ENCODE measurements around the gene YBEY.

Gene YBEY

DNA sequence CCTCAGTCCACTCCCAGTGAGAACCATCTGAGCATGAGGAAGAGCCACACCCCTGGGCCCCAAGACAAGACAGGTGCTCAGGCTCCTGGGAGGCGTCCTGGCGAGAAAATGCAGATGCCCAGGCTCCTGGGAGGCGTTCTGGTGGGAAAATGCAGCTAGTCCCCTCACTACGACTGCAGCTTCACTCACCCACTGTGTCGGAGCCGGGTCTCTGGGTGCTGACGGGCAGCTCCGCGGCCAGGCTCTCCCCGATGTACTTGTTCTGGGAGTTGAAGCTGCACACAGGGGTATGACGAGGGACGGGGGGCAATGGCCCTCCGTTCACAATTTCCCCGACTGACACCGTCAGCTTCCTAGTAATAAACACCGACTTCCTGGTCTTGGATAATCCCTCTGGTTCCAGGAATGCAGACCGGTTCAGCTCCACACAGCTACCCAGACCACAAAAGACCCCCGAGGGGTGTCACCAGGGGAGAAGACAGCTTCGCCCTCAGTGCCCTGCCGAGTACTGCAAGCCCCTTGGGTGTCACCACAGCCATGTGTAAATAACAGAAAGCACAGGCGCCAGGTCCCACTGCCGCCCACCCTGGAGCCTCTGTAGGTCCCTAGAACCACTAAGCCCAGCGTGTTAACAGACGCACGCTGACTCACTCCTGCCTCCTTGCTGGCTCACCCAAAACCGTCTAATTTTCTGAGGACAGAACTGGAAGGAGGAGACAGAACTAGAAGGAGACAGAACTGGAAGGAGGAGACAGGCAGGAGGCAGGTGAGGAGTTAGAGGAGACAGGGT is 20.2 kb upstream of the YBEY start:
- no peak for DNase-seq

DNA sequence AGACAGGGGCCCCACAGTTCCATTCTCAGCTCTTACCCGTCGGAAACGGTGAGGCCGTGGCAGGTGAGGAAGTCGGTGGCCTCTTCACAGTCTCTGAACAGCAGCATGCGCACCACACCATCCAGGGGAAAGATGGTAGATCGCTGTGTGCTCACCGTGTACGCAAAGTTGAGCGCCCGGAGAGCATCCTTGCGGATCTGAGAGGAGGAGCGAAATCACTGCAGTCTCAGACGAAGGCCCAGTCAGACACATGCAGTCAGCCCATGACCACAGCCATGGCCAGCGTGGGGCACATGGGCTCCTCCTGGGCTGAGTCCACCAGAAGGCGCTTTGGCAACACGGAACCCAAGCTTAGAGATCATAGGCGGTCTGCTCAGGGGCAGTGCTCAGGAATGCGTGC is 19.2 kb upstream of the YBEY start:
- no peak for DNase-seq

DNA sequence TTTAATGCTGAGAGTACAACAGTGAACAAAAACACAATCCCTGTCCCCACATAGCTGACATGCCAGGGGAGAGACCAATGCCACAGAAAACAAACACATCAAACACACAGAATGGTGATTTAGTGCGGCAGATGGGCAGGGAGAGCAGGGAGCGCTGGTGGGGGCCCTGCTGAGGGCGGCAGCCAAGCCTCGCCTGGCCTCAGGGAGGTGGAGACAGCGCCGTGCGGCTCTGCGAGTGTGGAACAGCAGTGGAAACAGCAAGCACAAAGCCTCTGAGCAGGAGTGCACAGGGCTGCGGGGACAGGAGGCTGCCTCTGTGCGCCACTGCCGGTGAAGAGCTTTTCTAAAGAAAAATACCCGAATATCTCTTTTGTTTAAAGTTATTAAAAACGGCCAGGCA is 17.8 kb upstream of the YBEY start:
- no peak for DNase-seq

DNA sequence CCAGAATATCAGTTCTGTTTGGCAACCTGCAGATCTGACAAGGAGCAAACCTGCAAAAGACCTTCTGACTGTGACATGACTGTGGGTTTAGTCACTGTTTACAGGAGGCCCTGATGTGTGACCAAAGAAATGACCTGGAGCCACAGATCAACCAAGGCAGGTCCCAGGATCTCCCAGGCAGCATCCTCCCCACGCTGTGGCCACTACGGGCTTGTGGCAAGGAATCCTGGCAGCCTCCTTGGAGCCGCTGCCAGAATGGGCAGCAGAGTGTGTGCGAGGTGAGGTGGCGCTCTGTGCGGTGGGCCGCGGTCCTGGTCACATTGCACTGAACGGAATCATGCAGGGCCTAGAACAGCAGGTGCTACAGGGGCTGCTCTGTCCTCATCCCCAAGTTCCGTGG is 16.7 kb upstream of the YBEY start:
- no peak for DNase-seq

DNA sequence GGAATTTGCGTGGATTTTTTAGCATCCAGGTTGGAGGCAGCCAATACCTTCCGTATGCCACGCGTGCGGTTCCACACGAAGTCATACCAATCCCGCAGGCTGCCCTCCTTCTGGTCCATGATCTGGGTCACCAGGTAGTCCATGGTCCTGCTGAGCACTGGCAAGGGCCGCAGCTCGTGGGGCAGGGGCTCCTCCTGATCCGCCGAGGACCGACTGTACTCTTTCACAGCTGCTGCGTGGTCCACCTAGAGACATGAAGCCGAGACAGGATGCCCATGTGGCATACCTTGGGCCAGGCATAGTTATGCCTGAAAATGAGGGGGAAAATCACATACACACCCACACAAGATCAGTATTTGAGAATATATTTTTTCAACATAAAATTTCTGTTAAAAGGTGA is 12.8 kb upstream of the YBEY start:
- no peak for DNase-seq

DNA sequence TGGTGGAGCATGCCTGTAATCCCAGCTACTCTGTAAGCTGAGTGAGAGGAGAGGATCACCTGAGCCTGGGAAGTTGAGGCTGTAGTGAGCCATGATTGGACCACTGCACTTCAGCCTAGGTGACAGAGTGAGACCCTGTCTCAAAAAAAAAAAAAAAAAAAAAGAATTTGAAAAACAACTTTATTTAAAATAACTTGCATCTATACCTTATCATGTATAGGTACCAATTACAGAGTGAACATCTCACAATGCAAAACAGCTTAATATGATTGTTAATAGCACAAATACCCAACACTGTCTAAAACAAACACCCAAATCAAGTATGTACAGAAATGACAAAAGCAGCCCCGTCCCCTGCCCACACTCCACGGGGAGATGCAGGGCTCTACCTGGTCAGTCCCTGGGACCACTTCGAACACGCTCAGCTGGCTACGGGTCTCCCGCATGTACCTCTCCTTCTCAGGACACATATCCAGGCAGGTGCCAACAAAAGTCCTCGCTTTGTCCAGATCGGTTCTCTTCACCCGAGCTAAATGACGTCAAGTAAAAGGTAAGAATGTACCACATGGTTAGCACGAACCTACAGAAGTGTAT is 11.2 kb upstream of the YBEY start:
- no peak for DNase-seq

DNA sequence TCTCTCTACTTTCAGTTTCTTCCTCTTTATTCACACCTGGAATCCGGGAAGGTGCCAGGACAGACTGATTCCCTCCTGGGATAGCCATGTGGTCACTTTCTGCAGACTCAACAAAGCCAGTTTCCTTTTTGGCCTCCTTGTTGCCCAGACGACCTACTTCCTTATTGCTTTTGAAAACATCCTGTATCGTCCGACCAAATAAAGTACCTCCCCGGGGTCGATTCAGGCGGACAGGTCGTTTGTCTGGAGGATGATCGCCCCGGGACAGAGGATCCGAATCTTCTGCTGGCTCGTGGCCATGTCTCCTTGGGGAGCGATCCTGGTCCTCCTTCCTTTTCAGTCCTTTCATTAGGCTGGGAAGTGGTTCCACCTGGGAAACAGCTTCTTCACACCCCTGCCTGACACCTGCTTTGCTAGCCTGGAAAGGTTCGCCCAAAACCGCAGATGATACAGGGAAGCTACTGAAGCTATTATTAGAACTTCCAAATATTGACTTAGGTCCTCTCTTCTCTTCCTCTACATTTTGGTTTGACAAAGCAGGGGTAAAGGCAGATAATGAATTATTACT is 2.0 kb upstream of the YBEY start:
- no peak for DNase-seq

DNA sequence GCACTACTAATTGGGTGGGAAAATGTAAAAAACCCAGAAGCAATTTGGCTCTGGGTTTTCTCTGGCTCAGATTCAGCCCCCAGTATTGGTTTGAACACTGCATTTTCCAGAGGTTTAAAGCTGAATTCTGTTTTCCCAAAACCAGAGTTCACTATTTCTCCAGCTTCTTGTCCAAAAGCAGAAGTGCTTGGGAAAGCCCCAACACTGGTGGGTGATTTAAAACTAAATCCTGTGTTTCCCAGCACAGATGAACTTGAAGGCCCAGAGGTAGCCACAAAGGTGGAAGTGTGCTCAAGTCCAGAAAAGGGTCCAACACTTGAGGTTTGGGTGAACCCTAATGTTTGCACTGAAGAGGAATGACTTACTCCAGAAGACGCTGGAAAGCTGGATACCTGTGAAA is 1.4 kb upstream of the YBEY start:
- no peak for DNase-seq

DNA sequence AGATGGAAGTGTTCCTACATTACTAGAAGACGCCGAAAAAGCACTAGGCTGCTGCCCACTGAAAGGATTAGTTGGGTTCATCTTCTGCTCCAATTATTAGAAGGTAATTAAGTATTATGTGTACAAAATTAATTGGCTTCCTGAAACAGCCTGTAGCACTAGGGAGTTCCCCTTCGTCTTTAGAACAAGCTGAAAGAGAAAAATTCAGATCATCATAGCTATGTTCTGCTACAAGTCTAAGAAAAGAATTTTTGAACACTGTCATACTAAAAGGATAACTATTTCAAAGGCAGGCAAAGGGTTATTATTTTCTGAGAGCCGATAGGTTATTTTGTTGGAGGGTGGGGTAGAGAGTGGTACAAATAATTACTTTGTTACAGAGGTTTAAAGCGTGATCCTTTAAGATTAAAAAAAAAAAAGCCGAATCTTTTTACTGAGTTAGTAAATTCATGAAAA is 908 bp upstream of the YBEY start, which contains the start of gene MCM3AP:
Gene MCM3AP (minus strand): TSS at position 406 of the 456 bp plus-strand sequence. CDS start 325 bp downstream, at position 81.
- no peak for DNase-seq

DNA sequence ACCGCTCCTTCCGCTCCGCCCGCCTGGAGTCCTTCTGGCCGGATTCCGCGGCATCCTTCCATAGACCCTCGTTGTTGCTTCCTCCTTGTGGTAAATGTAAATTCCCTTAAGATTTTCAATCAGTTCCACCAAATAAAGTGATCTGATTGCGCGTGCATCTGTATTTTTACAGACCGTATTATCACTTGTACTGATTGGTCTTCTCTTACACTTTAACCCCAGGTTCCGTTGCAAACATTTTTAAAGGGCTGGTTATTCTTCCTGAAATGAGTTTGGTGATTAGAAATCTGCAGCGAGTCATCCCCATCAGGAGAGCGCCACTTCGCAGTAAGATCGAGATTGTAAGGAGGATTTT is 483 bp downstream of the YBEY start:
- DNase-seq: no peak

DNA sequence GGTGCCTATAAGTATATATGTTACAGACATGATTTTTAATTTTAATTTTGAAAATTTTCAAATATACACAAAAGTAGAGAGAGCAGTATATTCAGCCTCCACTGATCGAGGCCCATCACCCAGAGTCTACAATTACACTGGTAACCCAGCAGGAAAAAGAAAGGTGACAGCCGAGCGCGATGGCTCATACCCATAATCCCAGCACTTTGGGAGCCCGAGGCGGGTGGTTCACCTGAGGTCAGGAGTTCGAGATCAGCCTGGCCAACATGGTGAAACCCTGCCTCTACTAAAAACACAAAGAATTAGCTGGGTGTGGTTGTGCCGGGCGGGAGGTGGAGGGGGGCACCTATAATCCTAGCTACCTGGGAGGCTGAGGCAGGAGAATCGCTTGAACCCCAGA is 1.4 kb downstream of the YBEY start:
- no peak for DNase-seq

DNA sequence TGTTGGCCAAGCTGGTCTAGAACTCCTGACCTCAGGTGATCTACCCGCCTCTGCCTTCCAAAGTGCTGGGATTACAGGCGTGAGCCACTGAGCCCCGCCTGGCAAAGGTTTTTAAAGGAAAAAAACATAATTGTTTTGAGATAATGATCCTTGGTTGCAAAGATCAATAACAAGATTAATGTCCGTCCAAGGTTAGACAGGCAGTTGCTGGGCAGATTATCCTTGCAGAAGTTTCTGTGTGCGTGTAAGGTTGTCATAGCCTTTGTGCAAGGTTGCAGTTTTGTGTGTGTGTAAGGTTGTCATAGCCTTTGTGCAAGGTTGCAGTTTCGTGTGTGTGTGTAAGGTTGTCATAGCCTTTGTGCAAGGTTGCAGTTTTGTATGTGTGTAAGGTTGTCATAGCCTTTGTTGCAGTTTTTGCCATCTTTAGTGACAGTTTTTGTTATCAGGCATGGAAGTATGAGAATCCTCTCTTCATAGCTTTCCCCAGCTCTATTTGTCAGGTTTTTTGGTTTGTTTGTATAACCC is 3.6 kb downstream of the YBEY start:
- DNase-seq: no peak

DNA sequence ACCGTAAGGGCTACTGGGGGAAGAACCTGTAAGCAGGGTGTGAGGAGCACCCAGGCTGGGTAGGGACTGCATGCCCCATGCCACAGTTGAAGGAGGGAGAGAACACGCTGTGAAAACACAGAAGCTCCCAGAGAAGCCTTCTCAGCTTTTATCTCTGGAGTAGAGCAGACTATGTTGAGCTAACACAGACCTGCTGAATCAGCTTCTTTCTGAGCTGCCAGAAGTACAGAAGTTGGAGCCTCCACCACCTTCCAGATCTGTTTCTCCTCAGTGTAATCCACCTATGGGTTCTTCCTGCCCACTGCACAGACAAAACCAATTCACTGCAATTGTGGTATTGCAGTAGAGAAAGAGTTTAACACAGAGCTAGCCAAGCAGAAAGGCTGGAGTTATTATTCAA is 5.4 kb downstream of the YBEY start:
- no peak for DNase-seq

DNA sequence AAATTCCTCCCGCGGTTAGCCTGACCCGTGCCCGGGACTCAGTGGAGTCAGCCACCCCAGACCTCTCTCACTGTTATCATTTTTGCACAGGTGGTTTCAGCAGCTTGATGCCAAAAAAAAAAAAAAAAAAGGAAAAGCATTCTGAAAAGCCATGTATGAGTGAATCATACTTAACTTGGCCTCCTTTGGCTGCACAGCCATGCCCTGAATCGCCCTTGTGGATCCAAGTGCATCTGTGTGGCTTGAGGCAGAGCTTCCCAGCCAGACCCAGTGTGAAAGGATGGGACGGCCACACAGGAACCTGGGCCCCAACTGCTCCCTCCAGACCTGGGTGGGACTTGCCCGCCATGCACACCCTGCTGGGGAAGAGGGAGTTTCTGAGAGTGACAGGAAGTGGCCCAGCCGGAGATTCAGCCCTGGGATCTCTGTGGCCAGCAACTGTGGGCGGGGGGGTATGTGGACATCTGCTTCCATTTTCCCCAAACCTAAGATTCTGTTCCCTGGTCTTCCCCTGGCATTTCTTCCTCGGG is 8.6 kb downstream of the YBEY start:
- no peak for DNase-seq

DNA sequence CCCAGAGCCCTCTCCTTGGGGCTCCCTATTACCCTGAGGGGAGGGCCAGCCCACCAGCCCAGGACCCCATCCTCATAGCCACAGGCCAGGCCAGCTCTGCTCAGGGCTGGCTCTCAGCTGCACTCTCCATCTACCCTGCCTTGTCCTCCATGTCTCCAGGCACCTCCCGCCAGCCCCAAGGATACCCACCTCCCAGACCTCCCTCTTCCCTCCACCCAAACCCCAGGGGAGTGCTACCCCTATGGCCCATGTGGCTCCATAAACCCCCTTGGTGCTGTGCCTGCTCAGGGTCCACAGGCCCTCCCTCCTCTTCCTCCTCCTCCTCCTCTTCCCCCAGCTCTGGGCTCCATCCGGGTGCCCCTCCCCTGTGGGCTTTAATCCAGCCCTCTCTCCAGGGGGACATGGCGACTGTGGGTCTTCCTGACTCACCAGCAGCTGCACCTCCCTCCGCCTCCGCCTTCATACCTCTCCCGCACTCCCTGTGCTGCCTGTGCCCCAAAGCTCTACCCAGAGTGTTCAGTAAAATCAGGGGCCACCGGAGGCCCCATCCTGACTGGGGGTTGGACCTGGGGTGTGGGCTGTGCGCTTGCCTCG is 9.1 kb downstream of the YBEY start:
- no peak for DNase-seq

DNA sequence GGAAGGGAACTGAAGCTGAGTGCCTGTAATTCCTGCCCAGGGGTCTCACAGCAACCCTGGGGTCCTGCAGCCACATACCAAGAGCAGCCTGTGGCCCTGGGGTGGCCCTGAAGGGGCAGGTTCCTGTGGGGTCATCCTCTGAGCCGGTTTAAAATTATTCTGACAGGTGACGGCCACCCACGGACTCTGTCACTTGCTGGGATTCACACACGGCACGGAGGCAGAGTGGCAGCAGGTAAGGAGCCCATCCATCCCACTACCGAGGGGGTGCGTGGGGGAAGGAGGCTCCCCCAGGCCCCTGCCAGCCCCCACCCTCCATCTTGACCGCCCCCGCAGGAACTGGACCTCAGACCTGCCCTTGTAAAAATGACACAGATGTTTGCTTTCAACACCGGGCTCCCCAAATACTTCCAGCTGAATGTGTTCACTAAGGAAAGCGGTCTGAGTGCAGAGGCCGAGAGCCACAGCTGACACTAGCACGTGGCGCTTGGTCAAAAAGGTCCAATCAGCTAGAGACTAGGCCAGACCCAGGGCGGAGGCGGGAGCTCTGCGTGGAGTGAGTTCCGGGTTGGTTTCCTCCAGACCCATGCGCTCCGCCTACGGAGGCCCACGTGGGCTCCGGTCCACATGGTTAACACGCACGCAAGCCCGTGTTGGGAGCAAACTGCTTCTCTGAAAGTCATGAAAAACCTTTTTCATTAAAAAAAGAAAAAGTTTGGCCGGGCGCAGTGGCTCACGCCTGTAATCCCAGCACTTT is 10.0 kb downstream of the YBEY start:
- DNase-seq: peak; percentile 45 to 60

DNA sequence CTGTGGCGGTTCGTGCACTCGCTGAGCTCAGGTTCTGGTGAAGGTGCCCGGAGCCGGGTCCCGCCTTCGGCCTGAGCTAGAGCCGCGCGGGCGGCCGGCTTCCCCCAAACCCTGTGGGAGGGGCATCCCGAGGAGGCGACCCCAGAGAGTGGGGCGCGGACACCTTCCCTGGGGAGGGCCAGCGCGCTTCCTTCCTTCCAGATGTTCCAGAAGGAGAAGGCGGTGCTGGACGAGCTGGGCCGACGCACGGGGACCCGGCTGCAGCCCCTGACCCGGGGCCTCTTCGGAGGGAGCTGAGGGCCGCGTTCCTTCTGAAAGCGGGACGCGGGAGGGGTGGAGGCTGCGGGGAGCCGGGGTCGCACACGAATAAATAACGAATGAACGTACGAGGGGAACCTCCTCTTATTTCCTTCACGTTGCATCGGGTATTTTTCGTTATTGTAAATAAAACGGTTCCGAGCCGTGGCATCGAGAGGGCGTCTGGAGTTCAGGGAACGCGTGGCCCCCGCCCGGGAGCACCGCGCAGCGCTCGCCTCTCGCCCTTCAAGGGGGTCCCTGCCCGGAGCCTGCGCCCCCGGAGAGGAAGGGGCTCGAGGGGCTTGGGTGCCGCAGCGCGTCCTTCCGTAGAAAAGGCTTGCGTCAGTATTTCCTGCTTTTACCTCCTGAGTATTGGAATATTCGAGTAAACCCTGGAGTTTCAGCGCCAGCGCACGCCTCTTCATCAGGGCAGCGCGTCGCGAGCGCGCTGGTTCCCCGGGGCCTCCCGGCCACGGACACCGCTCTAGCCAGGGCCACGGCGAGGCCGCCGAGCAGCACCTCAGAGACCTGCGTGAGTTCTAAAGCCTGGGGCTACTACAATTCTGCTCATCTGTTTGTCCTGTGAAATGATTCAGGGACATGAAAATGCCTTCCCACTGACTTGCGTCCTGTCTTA is 11.5 kb downstream of the YBEY start:
- no peak for DNase-seq

DNA sequence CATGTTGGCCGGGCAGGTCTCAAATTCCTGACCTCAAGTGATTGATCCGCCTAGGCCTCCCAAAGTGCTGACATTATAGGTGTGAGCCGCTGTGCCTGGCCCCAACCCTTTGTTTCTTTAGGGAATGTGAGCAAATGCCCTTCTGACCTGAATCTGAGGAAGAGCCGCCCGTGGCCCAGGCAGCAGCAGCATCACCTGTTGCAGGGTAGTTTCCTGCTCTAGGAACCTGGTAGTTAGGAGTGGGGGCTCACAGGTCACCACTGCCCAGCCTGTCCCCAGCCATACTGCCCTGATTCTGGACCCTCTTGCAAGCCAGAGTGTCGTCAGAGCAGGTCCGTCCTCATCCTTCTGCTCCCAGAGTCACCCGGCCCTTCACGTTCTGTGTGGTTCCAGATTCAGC is 13.0 kb downstream of the YBEY start:
- DNase-seq: no peak

DNA sequence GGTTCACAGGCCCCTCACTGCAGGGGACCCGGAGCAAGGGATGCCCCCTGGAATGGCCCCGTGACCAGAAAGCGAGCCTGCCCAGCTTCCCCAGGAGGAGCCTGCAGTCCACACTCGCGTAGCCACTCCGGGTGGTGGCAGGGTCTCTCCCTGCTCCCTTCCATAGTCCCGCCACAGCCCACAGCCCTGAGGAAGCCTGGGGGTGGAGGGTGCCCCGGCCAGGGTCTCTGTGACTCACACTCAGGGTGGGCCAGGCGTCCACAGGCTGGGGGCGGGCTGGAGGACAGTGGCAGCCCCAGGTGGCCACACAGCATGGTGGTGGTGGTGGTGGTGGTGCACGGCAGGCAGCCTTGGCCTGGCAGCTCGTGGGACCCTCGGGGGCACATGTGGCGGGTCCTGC is 15.6 kb downstream of the YBEY start:
- DNase-seq: no peak

DNA sequence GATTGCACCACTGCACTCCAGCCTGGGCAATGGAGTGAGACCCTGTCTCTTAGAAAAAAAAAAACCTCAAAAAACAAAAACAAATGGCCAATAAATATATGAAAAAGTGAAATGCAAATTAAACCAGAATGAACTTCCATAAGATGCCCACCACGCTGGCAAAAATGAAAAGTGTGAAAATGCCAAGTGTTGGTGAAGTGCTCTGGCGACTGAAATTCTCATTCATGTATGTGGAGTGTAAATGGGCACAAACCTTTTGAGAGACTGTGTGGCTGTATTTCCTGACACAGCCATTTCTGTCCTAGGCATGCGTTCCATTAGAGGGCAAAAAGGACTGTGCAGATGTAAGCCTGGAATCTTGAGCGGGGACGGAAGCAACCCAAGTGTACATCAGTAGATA is 18.3 kb downstream of the YBEY start:
- no peak for DNase-seq

DNA sequence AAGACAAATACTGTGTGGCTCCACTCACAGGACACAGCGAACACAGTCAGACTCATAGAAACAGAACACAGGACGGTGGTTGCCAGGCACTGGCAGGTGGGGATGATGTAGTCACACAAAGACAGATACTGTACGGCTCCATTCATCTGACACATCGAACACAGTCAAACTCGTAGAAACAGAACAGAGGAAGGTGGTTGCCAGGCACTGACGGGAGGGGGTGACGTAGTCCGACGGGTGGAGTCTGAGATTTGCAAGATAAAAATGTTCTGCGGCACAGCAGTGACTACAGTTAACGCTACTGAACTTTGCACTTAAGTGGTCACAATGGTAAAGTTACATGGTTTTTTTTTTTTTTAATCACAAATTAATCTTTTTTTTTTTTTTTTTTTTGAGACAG is 18.8 kb downstream of the YBEY start:
- DNase-seq: no peak

DNA sequence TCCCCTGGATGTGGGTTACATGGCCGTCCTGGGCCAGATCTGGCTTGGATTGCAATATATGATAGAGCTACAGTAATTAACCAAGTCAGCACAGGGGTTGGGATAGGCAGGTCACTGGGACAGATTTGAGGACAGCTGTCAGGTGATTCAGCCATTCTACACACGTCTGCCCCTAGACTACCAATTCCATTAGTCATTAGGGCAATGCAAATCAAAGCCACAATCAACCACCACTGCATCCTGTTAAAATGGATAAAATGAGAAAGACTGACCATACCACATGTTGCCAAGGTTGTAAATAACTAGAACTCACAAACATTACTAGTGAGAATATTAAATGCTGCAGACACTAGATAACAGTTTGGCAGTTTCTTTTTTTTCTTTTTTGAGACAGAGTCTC is 21.5 kb downstream of the YBEY start:
- DNase-seq: no peak
